GM19324 (cell line): ENCODE results near the gene TRAPPC14.
A peak's percentile ranks its signal among the peaks of the same experiment; 100 is the strongest.
"Not testable (repeated sequence)": the region's sequence is repeated elsewhere in the genome, so short reads cannot be mapped to it uniquely, and the experiment has no call there.

Experiments
- ATAC-seq: cut with Tn5 transposase; IDR thresholded peaks from one replicate; pipeline ENCODE4 v1.9.1; 2021; ENCODE audit warnings: mild to moderate bottlenecking, moderate library complexity; ENCODE audit not compliant: unreplicated experiment, low FRiP score

TRAPPC14 gene

GRCh38 chr7:100154651-100155491 lies 3.7 kb downstream of the TRAPPC14 start:
- no peak for ATAC-seq

- no peak for ATAC-seq
These were observed 4.6 kb downstream of the TRAPPC14 start for GRCh38 chr7:100153708-100154535.

GRCh38 chr7:100152937-100153666 lies 5.4 kb downstream of the TRAPPC14 start:
- no peak for ATAC-seq

- ATAC-seq, result no peak
These were observed 6.1 kb downstream of the TRAPPC14 start for GRCh38 chr7:100152404-100152803.

- peak; percentile 99 for ATAC-seq
These were observed 9.8 kb downstream of the TRAPPC14 start, which contains the start of gene LAMTOR4 for GRCh38 chr7:100148559-100149328. Gene LAMTOR4, plus strand, starts transcription at chr7:100148918. Its CDS starts 55 bp downstream, at chr7:100148973.

GRCh38 chr7:100148225-100148558 lies 10.3 kb downstream of the TRAPPC14 start:
- no peak for ATAC-seq

GRCh38 chr7:100147278-100147677 lies 11.2 kb downstream of the TRAPPC14 start:
- ATAC-seq, result no peak

GRCh38 chr7:100146350-100146749 lies 12.2 kb downstream of the TRAPPC14 start:
- ATAC-seq, result not testable (repeated sequence)

- ATAC-seq, result no peak
These were observed 16.1 kb downstream of the TRAPPC14 start for GRCh38 chr7:100142461-100142860.

GRCh38 chr7:100141555-100141949 lies 17.0 kb downstream of the TRAPPC14 start:
- no peak for ATAC-seq

- ATAC-seq, result no peak
These were observed 20.4 kb downstream of the TRAPPC14 start for GRCh38 chr7:100137851-100138760.

GRCh38 chr7:100132697-100133151 lies 25.8 kb downstream of the TRAPPC14 start:
- peak; percentile 54 for ATAC-seq

- no peak for ATAC-seq
These were observed 26.4 kb downstream of the TRAPPC14 start for GRCh38 chr7:100132126-100132525.

GRCh38 chr7:100130608-100131453 lies 27.7 kb downstream of the TRAPPC14 start:
- no peak for ATAC-seq

- ATAC-seq, result not testable (repeated sequence)
These were observed 28.3 kb downstream of the TRAPPC14 start for GRCh38 chr7:100130220-100130607.

GRCh38 chr7:100128637-100128963 lies 29.9 kb downstream of the TRAPPC14 start:
- ATAC-seq, result no peak

GRCh38 chr7:100127866-100128636 lies 30.5 kb downstream of the TRAPPC14 start:
- ATAC-seq, result no peak
